Ramos (cell line): ENCODE results near the gene MEGF11.

Source experiments
- in situ Hi-C: fragments of 300-500 bp; cut with MboI; formaldehyde crosslinking; loops from one replicate; pipeline ENCODE4 v1.14.3; 2022; ENCODE audit warnings: low sequenced_read_pairs; ENCODE audit not compliant: unreplicated experiment

The MEGF11 gene

DNA sequence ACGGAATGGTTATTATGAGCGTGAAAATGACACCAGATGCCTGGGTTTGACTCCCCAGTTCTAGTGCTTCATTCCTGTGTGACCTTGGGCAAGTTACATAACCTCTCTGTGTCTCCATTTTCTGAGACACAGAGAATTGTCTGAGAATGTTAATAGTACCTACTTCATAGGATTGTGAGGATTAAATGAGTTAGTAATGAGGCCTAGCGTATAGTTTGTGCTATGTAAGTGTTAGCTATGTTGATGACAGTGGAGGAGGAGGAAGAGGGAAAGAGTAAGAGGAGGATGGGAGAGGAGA lies 150.3 kb downstream of the MEGF11 start:
- in situ Hi-C loops, result no loop called here

DNA sequence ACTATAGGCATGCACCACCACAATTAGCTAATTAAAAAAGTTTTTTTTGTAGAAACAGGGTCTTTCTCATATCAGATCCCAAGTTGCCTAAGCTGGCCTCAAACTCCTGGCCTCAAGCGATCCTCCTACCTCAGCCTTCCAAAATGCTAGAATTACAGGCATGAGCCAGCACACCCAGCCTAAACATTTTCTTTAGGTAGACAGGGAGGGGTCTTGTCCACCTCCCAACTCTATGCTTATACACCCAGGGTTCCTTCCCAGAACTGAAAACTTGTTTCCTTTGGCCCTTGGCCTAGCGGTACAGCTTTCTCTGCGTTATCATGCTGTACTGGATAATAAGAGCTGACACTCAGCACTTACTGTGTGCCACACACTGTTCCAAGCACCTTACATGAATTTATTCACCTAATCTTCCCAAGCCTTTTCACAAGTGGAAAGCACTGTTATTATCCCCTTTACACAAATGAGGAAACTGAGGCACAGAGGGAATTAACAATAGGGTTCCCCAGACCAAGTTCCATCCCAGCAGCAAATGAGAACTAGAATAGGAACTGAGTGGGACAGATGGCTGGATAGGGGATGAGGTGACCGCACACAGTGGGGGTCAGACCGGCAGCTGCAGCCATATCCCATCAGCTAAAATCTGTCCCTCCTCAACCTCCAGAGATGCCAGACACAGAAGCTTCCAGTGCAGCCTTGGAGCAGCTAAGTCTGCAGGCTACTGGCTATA lies 150.8 kb downstream of the MEGF11 start:
- in situ Hi-C loops, result no loop called here

DNA sequence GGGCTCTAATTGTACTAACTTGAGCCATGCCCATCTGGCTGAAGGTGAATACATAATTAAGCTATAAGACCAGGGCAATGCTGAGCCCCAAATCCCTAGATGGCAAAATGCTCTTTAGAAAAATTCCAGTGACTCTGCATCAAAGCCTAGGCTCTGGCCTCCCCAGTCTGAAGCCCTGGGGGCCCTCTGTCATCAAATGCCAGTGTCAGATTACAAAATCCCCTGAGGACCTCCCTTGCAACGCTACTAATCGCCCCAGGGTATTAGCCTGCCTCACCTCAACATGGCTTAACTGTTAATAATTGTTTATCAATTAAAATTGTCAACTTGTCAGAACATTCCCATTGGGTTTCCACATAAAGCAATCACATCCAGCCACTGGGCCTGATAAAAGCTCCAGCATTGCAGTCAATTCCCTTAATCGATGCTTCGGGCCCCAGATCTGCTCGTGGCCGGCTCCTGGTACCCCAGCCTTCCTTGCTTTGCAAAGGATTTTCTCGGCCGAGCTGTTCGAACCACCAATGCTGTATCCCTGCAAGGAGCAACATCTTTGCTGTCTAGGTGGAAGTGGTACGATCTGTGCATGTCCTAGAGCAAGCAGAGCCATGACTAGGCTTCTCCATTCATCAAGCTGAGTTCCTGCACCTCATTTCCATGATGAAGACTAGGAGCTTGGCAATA lies 151.7 kb downstream of the MEGF11 start:
- in situ Hi-C loops, result no loop called here

DNA sequence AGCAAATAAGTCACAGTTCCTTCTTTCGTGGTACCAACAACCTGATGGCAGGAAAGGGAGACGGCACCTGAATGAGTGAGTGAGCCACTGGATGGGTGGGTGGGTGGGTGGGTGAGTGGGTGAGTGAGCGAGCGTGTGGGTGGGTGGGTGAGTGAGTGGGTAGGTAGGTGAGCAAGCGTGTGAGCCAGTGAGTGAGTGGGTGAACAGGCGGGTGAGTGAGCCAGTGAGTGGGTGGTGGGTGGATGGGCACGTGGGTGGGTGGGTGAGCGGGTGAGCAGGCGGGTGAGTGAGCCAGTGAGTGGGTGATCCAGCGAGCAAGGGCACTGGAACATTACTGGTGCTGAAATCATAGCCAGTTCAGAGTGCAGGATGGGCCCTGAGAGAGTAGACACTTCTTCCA lies 152.8 kb downstream of the MEGF11 start:
- in situ Hi-C loops, result no loop called here

DNA sequence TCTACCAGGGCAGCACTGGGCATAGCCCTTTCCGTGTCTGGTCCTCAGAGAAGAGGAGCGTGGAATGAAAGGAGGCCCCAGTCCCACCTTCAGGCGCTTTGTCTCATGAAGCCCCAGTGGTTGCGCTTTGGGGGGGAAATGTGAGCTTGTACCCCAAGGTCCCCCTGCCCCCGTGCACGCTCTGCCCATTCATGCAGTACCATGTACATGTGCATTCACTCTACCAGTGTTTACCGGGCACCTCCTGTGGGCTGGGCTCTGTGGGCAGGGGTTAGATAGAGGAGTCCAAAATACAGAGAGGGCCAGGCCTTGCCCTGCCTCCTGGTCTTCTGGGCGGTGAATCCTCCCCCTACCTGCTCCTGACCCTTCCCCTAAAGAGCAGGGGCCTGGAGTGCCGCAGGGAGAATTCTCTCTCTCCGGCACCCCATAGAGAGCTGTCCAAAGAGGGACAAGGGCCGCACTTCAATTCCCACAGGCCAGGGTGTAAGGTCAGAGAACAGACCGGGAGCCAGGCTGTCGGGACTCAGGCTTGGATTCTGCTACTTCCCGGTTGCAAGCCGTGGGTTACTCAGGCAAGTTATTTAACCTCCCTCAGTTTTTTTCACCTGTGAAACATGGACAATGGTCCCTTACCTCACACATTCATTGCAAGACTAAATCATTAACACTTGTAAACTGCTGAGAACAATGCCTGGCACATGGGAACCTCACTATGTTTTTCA lies 153.4 kb downstream of the MEGF11 start:
- in situ Hi-C loops, result no loop called here

DNA sequence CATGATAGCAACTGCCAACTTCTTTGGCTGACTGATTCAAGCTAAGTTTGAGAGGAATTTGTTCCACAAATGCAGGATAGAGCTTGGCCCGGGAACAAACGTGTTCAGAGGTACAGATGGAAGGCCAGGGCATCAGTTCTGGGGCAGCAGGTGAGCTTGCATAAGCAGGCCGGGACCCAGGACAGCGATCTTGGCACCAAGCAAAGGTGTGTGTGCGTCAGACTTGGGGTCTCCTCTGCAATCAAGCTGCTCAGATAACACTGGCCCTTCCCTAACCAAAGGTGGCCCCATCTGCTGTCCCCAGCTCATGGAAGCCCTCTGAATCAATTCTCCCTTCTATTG lies 155.6 kb downstream of the MEGF11 start:
- in situ Hi-C loops, result no loop called here

DNA sequence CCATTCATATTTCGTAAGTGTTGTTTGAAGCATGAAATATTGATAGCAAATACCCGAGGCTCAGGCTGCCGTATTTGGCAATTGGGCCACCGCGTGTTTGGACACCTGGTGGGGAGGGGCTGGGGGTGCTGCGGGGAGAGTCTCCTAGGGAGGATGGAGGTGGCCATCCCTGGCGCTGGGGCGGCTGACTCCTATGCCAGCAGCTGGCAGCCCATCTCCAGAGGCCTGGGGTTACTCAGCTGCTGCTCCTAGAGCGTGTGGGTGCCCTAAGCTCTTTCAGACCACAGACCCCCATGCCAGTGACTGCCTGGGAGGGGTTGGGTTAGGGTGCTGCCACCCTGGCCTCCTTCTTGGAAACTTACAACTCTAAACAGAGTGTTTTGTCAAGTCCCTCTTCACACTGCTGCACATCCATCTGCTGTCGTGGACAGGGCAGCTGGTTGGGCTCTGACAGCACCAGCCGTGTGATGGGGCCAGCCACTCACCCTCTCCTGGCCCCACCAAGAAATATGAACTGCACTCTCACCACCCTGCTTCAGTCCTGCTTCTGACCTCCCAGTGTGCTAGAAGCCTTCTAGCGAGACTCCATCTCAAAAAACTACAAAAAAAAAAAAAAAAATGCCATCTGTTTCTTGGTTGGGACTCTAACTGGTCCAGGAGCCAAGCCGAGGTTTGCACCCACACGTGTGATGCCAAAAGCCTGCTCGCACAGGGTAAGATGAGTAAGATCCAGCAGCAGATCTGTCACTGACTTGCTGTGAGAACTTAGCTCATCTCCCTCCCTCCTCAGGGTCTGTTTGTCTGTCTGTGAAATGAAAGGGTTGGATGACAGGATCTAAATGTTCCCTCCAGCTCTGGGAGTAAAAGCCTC lies 156.2 kb downstream of the MEGF11 start:
- in situ Hi-C loops, result no loop called here

DNA sequence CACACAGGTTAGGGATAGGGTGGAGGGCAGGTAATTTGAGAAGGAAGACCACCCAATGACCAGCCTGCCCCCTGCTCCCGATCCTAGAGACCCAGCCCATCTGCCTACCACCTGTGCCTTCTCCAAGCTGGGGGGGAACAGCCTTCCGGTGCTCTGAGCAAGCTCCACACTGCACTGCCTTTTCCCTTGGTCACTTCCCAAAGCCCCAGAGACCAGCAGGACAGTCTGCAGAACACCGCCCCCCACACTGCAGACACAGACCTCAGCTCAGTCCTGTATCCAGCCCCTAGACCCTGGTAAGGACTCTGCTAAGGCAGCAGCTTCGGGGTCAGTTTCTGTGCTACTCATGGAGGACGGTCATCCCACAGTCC lies 156.9 kb downstream of the MEGF11 start:
- in situ Hi-C loops, result no loop called here

DNA sequence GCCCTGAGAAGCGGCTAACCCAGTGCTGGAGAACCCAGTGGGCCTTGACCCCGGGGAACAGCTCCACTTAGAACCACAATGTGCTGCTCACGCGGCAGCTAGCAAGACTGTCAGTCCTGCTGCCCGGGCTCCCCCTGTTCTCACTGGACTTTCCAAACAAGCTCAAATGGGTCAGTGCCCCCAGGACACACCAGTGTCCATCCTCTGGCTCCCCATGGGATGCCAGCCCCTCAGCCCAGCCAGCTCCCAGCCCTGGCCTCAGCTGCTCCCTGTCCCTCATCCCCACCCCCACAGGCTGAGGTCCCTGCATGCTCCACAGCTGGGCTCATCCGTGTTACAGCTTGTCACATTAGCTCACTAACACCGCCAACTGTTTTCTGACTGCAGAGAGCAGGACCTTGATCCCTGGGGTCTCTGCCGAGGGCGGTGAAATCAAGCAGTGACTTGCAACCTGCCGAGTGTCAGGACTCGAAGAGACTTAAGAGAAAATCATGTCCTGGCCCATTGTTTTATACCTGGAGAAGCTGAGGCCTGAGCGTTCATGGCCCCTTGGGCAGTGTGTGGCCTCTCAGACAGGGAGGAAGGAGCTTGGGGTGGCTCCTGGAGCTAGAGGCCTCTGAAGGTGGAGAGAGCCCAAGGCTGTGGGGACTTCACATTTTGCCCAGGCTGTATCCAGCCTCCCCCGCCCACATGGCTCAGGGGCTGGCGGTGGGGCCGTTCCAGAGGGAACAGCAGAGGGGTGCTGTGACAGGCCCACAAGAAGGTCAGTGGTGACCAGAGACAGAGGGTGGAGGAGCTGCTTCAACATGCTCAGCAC lies 157.5 kb downstream of the MEGF11 start:
- in situ Hi-C loops, result no loop called here

DNA sequence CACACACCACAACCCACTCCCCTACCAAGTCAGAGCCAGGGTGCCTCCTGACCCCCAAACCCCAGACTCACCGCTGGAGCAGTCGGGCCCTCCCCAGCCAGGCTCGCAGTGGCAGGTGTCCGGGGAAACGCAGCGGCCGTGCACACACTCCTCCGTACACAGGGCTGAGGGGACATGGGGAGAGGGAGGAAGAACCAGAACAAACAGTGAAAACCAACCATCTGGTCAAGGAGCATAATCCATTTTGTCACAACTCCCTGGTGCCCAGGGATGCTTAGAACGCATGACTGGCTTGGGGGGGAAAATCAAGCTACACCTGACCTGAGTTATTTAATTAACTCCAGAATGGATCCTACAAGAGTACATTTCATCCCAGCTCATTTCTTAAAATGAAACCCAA lies 159.2 kb downstream of the MEGF11 start:
- in situ Hi-C loops, result no loop called here

DNA sequence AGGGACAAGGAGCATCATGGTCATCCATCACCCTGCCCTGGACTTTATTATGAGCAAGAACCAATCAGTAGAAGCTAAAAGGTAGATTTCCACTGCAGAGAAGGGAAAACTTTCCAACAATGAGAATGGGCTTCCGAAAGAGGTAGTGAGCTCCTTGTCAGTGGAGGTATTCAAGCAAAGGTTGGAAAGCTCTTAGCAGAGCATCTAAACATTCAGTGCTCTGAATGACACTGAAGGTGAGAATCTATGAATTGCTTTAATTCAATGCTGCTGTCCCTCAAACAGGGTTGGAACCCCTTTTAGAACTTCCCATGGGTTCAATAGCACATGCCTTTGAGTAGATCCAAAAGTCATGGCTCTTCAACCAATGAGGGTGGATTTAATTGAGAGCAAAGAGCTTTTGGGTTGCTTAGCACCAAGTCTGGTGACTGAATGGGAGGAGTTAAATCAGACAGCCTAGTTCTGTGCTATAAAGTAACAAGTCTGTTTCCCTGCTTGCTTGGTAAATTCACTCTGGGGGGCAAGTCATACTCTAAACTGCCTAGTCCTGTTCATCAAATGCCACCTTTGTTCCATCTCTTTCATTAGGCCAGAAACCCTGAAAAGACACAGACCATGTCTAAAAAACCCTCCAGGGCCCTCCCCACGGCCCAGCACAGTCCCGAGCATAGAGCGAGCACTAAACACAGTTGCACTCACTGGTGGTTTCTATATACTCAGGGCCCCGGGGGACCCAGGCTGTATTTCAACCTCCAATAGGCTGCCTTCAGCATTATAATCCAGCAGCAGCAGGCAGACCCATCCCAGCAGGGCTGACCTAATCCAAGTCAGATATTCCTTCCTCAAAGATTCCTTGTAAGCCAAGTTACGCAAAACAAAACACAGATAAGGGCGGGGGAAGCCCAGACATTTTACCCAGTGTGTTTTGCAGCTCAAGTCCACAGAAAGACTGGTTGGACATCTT lies 161.2 kb downstream of the MEGF11 start:
- in situ Hi-C loops, result no loop called here

DNA sequence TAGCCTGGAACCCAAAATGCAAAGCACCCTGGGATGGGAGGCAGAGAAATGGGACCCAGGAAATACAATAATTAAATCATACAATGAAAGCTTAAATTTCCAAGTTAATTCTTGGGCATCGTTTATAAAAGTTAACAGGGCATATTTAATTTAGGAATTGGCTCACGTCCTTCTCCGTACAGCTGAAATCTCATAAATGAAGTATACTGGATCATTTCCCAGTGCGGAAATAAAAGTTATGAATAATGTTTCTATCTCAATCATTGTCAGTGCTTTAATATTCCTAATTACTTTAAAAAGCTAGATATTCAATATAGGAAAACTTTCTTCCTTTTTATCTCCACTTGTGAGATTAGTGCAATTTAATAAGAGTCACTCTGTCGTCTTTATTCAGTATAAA lies 164.0 kb downstream of the MEGF11 start:
- in situ Hi-C loops, result no loop called here

DNA sequence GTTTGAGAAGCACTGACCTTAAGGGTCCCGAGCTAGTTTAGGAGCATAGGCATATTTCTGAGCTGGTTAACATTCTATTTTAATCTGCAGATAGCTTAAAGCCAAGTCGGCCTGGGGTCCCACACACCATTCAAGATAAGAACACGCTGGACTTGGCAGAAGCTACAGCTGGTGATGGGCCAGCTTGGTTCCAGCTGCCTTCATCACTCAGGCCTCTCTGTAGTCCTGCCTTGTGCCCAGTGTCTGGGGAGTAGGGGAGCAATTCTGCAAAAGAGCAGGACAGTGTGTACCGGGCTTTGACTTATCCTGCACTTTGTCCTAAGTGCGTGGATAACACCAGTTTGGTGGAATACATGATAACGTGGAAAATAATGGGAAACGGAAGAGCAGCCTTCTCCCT lies 164.5 kb downstream of the MEGF11 start:
- in situ Hi-C loops, result no loop called here

DNA sequence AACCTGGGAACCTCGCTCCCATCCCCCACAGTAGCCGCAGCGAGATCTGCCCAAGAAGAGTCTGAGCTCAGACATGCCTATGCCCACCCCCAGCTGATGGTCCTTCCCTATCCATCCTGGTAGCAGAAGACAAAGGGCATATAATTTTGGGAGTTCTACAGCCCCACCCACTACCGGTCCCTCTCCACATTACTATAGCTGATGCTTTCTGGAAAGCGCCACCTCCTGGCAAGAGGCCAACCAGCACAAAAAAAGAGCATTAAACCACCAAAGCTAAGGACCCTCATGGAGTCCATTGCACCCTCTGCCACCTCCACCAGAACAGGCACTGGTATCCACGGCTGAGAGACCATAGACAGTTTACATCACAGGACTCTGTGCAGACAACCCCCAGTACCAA lies 168.4 kb downstream of the MEGF11 start:
- in situ Hi-C loops, result no loop called here

DNA sequence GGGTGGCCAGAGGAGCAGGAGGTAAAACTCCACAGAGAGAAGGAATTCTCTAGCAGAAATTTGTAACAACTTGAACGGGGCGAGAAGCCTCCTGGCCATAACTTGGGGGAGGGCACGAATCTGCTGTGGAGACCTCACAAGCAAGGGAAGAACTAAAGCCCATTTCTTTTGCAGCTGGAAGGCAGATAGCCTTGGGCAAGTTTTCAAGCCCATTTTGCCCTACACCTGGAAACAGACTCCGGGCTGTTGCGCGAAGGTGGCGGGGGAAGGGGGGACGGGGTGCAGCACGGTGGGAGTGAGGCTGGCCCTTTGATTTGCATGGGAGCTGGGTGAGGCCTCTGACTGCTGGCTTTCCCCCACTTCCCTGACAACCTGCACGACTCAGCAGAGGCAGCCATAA lies 168.8 kb downstream of the MEGF11 start:
- in situ Hi-C loops, result no loop called here

DNA sequence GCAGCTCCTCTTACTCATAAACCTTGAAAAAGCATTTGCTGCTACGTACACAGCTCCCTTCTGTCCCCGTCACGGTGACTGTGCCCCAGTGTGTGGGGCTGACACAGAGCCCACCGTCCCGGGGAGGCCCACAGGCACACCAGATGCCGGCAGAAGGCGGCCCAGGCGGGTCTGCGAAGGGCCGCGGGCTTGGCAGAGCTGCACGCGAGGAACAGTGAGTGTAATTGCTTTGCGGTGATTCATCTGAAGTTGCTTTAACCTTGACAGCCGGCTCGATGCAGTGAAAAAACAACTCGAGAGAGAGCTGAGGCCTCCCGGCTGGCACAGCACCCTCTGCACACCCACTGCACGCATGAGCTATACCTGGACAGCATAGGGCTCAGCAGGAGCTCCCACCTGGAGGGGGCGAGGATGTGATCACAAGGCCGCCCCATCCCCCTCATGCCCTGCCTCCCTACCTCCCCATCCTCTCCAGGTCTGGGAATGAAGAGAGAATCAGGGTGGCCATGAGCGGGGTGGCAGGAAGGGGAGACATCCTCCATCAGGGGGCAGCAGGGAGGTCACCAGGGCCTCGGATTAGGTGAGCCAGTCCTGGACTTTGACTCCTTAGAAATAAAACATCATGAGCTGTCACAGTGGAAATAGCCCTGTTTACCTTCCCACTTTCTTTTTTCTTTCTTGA lies 172.7 kb downstream of the MEGF11 start:
- in situ Hi-C loops, result no loop called here

DNA sequence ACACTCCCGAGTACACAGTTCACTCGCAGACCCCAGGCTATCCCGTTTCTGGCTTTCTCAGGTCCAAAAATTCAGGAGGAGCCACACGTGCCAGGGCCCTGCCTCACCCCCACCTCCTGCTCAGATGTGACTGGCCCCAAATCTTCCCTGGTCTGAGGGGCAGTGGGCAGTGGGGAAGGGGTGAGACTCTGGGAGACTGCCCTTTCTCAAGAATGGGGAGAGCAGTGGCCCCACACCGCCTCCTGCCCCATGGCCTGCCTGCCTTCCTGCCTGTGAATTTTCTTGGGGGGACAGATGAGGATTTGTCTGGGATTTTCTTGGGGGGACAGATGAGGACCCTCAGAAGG lies 174.6 kb downstream of the MEGF11 start:
- in situ Hi-C loops, result no loop called here

DNA sequence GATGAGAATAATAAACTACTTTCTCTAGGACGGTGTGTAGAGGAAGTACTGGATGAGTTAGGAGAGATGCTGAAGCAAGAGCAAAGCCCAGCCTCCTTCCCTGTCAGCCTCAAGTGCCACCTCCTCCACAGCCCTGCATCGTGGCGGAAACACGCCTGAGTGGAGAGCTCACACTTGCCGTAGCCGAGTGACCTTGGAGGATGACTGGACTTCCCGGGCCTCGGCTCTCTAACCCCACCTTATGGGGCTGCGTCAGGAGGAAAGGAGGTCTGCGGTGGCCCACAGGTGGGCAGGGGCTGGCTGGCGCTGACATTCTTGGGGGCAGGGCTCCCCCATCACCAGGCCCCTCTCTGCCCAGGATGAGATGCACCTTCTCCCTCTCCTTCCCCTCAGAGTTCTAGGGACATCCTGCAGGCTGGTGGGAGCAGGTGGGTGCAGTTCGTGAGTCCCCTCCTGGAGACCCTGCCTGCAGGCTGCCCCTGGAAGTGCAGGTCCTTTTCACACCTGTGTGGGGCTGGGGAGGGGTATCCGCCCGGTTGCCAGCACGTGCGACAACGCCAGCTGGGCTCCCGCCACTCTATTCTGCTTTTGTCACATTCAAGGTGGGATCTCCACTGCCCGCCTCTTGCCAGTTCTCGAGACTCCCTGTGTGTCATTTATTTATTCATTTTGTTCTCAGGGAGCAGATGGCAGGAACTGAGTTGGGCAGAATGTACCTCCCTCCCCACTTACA lies 175.2 kb downstream of the MEGF11 start:
- in situ Hi-C loops, result no loop called here
